ENCODE results near the gene UPK2. TPM values are rescaled to one million over a fixed set of nuclear protein-coding genes. Genes with fewer than 3 reads are reported as not detected.

Gene UPK2
- total and polyA plus RNA-seq, 2 of the 13 experiments (the other 11 are each of a cell fraction or from before 2014, with no cell fraction given): not detected

DNA sequence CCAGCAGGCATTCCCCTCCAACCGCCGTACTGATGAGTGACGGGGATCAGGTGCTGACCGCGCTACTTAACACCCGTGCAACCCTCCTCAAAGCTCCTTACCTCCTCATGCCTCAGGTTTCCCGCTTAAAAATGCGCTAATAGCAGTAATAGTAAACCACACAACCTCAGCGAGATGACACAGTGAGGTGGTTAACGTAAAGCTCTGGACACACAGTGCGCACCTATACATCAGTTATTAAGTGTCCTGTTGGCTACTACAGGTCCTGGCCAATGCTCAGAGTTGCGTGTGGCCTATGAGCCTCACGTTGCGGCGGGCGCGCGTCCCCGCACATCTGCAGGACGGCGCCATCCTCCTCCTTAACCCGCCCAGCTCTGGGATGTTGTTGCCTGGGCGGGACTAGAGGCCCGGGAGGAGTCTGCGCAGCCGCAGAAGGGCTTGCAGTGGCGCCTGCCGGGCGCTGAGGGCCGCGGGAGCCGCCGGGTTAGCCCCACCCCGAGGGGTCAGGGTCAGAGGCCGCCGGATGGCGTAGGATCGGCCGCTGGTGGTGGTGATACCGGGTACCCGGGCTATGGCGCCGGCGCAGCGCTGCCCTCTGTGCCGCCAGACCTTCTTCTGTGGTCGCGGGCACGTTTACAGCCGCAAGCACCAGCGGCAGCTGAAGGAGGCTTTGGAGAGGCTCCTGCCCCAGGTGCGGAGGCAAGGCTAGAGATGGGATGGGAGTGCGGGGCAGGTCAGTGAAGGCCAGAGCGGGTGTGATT lies 41.7 kb downstream of the UPK2 start, which contains the start of gene CENATAC (continued):
- TF ChIP-seq TARDBP (CRISPR knock-in tag; IDR thresholded peaks at IDR 0.05) (peak; percentile 21; the same call in 1 of the 2 replicates), ZNF431 (CRISPR knock-in tag; IDR thresholded peaks at IDR 0.05; ENCODE audit: borderline replicate concordance, low read depth) (peak; percentile 60; the same call in 1 of the 2 replicates), ZNF343 (CRISPR knock-in tag; IDR thresholded peaks at IDR 0.05) (no peak), ZC3H4 (CRISPR knock-in tag; IDR thresholded peaks at IDR 0.05; ENCODE audit: borderline replicate concordance) (no peak), ZFP41 (CRISPR knock-in tag; IDR thresholded peaks at IDR 0.05; ENCODE audit: borderline replicate concordance) (no peak), ZNF557 (CRISPR knock-in tag; IDR thresholded peaks at IDR 0.05) (no peak), CBX5 (CRISPR knock-in tag; IDR thresholded peaks at IDR 0.05; ENCODE audit: borderline replicate concordance) (peak; percentile 27; the same call in 1 of the 2 replicates), ZNF629 (CRISPR knock-in tag; conservative IDR thresholded peaks at IDR 0.05) (no peak)
- TF ChIP-seq, protein P1, sequence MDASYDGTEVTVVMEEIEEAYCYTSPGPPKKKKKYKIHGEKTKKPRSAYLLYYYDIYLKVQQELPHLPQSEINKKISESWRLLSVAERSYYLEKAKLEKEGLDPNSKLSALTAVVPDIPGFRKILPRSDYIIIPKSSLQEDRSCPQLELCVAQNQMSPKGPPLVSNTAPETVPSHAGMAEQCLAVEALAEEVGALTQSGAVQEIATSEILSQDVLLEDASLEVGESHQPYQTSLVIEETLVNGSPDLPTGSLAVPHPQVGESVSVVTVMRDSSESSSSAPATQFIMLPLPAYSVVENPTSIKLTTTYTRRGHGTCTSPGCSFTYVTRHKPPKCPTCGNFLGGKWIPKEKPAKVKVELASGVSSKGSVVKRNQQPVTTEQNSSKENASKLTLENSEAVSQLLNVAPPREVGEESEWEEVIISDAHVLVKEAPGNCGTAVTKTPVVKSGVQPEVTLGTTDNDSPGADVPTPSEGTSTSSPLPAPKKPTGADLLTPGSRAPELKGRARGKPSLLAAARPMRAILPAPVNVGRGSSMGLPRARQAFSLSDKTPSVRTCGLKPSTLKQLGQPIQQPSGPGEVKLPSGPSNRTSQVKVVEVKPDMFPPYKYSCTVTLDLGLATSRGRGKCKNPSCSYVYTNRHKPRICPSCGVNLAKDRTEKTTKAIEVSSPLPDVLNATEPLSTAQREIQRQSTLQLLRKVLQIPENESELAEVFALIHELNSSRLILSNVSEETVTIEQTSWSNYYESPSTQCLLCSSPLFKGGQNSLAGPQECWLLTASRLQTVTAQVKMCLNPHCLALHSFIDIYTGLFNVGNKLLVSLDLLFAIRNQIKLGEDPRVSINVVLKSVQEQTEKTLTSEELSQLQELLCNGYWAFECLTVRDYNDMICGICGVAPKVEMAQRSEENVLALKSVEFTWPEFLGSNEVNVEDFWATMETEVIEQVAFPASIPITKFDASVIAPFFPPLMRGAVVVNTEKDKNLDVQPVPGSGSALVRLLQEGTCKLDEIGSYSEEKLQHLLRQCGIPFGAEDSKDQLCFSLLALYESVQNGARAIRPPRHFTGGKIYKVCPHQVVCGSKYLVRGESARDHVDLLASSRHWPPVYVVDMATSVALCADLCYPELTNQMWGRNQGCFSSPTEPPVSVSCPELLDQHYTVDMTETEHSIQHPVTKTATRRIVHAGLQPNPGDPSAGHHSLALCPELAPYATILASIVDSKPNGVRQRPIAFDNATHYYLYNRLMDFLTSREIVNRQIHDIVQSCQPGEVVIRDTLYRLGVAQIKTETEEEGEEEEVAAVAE (CRISPR knock-in tag; IDR thresholded peaks at IDR 0.05; ENCODE audit: borderline replicate concordance): peak; percentile 44; the same call in 1 of the 2 replicates
- TF ChIP-seq, protein P2, sequence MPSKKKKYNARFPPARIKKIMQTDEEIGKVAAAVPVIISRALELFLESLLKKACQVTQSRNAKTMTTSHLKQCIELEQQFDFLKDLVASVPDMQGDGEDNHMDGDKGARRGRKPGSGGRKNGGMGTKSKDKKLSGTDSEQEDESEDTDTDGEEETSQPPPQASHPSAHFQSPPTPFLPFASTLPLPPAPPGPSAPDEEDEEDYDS (CRISPR knock-in tag; IDR thresholded peaks at IDR 0.05): peak; percentile 98
- TF ChIP-seq, protein P3, sequence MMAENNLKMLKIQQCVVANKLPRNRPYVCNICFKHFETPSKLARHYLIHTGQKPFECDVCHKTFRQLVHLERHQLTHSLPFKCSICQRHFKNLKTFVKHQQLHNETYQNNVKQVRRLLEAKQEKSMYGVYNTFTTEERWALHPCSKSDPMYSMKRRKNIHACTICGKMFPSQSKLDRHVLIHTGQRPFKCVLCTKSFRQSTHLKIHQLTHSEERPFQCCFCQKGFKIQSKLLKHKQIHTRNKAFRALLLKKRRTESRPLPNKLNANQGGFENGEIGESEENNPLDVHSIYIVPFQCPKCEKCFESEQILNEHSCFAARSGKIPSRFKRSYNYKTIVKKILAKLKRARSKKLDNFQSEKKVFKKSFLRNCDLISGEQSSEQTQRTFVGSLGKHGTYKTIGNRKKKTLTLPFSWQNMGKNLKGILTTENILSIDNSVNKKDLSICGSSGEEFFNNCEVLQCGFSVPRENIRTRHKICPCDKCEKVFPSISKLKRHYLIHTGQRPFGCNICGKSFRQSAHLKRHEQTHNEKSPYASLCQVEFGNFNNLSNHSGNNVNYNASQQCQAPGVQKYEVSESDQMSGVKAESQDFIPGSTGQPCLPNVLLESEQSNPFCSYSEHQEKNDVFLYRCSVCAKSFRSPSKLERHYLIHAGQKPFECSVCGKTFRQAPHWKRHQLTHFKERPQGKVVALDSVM (CRISPR knock-in tag; IDR thresholded peaks at IDR 0.05): peak; percentile 47; the same call in 1 of the 2 replicates
- TF ChIP-seq, protein P4, sequence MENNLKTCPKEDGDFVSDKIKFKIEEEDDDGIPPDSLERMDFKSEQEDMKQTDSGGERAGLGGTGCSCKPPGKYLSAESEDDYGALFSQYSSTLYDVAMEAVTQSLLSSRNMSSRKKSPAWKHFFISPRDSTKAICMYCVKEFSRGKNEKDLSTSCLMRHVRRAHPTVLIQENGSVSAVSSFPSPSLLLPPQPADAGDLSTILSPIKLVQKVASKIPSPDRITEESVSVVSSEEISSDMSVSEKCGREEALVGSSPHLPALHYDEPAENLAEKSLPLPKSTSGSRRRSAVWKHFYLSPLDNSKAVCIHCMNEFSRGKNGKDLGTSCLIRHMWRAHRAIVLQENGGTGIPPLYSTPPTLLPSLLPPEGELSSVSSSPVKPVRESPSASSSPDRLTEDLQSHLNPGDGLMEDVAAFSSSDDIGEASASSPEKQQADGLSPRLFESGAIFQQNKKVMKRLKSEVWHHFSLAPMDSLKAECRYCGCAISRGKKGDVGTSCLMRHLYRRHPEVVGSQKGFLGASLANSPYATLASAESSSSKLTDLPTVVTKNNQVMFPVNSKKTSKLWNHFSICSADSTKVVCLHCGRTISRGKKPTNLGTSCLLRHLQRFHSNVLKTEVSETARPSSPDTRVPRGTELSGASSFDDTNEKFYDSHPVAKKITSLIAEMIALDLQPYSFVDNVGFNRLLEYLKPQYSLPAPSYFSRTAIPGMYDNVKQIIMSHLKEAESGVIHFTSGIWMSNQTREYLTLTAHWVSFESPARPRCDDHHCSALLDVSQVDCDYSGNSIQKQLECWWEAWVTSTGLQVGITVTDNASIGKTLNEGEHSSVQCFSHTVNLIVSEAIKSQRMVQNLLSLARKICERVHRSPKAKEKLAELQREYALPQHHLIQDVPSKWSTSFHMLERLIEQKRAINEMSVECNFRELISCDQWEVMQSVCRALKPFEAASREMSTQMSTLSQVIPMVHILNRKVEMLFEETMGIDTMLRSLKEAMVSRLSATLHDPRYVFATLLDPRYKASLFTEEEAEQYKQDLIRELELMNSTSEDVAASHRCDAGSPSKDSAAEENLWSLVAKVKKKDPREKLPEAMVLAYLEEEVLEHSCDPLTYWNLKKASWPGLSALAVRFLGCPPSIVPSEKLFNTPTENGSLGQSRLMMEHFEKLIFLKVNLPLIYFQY (CRISPR knock-in tag; IDR thresholded peaks at IDR 0.05; ENCODE audit: borderline replicate concordance): peak; percentile 53; the same call in 1 of the 2 replicates
- TF ChIP-seq, protein P5, sequence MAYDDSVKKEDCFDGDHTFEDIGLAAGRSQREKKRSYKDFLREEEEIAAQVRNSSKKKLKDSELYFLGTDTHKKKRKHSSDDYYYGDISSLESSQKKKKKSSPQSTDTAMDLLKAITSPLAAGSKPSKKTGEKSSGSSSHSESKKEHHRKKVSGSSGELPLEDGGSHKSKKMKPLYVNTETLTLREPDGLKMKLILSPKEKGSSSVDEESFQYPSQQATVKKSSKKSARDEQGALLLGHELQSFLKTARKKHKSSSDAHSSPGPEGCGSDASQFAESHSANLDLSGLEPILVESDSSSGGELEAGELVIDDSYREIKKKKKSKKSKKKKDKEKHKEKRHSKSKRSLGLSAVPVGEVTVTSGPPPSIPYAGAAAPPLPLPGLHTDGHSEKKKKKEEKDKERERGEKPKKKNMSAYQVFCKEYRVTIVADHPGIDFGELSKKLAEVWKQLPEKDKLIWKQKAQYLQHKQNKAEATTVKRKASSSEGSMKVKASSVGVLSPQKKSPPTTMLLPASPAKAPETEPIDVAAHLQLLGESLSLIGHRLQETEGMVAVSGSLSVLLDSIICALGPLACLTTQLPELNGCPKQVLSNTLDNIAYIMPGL (CRISPR knock-in tag; IDR thresholded peaks at IDR 0.05; ENCODE audit: borderline replicate concordance in 1 of 2, low read depth in 1 of 2): peak; percentile 53 to 76

All from HepG2 (cell line).